ENCODE measurements around the gene C14orf180.

C14orf180 gene

GRCh38 chr14:104560586-104560945 is 19.0 kb upstream of the C14orf180 start:
- TF ChIP-seq, protein P1, sequence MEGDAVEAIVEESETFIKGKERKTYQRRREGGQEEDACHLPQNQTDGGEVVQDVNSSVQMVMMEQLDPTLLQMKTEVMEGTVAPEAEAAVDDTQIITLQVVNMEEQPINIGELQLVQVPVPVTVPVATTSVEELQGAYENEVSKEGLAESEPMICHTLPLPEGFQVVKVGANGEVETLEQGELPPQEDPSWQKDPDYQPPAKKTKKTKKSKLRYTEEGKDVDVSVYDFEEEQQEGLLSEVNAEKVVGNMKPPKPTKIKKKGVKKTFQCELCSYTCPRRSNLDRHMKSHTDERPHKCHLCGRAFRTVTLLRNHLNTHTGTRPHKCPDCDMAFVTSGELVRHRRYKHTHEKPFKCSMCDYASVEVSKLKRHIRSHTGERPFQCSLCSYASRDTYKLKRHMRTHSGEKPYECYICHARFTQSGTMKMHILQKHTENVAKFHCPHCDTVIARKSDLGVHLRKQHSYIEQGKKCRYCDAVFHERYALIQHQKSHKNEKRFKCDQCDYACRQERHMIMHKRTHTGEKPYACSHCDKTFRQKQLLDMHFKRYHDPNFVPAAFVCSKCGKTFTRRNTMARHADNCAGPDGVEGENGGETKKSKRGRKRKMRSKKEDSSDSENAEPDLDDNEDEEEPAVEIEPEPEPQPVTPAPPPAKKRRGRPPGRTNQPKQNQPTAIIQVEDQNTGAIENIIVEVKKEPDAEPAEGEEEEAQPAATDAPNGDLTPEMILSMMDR (conservative IDR thresholded peaks at IDR 0.05): no peak
- TF ChIP-seq ZFX (IDR thresholded peaks at IDR 0.05): no peak
- no peak overlapping the region for H3K27ac ChIP-seq

- TF ChIP-seq, protein P1 (conservative IDR thresholded peaks at IDR 0.05): no peak
- TF ChIP-seq ZFX (IDR thresholded peaks at IDR 0.05): no peak
- no peak overlapping the region for H3K27ac ChIP-seq
Observed at GRCh38 chr14:104561124-104561557, 18.4 kb upstream of the C14orf180 start.

- H3K27ac ChIP-seq: no peak overlapping the region
- TF ChIP-seq, protein P1 (conservative IDR thresholded peaks at IDR 0.05): no peak
- TF ChIP-seq ZFX (IDR thresholded peaks at IDR 0.05): no peak
Observed at GRCh38 chr14:104561632-104562495, 17.7 kb upstream of the C14orf180 start.

DNA sequence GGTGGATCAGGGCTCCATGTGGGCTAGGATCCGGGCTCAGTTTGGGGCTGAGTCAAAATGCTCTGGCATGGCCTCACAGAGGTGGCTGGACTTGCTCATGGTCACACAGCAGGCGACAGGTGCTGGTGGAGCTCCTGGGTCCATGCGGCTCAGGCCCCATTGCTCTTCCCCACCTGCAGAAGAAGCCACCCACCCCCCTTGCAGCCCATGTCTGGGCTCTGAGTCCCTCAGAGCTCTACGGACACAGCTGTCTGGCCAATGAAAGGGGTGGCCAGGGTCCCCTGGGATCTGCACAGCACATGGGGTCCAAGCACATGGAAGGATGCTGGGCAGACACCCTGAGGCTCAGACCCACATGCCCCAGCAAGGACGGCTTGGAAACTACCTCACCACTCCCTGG is 17.0 kb upstream of the C14orf180 start:
- no peak overlapping the region for H3K27ac ChIP-seq
- TF ChIP-seq ZFX (IDR thresholded peaks at IDR 0.05): no peak
- TF ChIP-seq, protein P1 (conservative IDR thresholded peaks at IDR 0.05): no peak

DNA sequence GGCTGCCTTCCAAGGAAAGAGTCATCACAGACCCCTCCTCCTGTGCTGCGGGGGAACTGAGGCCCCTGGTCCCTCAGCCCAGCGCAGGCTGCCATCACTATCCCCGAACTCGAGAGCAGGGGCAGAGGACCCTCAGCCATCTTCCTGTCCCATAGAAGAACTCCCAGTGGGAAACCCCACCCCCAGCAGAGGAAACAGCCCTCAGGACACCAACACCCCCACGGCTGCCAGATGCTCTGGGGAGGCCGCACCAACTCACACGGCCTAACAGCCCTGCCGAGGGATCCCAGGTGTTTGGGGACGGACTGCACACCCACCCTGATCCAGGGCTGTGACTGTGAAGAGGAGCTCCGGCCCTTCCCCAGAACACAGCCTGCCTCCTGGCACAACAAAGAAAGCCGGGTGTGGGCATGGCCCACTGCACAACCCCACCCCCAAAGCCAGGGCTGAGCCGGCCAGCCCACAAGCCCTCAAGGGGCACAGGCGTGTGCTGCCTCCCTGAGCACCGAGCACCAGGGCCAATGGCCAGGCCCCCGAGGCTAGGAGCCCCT is 16.3 kb upstream of the C14orf180 start:
- H3K27ac ChIP-seq: no peak overlapping the region
- TF ChIP-seq ZFX (IDR thresholded peaks at IDR 0.05): no peak
- TF ChIP-seq, protein P1 (conservative IDR thresholded peaks at IDR 0.05): no peak

DNA sequence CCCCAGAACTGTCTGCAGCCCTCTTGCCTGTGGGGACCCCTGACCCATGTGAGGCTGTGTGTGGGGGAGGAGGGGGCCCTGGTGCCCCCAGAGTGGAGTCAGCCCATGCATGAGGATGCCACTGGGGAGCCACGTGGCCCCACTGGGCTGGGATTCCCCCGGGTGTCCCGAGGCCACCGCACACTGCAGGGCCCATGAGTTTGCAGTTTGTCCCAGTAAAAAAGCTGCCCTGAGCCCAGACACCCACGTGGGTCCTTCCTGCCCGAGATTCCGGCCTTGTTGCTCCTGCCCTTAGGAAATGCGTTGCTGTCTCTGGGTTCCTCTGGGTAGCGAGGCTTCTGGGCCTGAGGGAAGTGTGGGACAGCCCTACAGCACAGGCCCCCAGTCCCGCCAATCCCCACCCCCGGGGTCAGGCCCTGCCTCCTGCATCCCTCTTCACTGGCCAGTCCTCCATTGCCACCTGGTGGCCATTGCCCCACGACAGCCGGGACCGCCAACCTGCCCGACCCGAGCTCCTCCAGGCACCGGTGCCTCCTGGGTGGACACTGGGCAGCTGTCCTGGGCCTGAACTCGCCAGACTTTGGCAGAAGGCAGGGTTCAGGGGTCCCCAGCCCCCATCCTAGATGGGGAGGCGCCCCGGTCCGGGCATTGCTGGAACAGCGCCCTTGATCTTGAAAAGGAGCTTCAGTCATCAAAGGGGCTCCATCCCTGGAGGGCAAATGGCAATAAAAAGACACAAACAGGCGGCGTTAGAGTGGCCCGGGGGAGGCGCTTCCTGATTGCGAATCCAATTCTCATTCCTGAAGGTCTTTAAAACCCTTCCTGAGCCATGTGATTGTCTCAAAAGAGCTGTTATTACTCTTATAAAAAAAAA is 15.6 kb upstream of the C14orf180 start:
- H3K27ac ChIP-seq: no peak overlapping the region
- TF ChIP-seq, protein P1 (conservative IDR thresholded peaks at IDR 0.05): peak; percentile 96
- TF ChIP-seq ZFX (IDR thresholded peaks at IDR 0.05): no peak
